ENCODE data around the gene VWA8. TPM values are rescaled to one million over a fixed set of nuclear protein-coding genes. Genes with fewer than 3 reads are reported as not detected.
A peak's percentile ranks its signal among the peaks of the same experiment; 100 is the strongest.

VWA8 gene
- total RNA-seq, 1 donor from 2014 or later, result 9.8 TPM

GRCh38 chr13:41995946-41996345 is 35.0 kb upstream of the VWA8 start:
- no peak overlapping the region for H3K4me3 ChIP-seq (ENCODE audit: low read depth, low read length)
- TF ChIP-seq CTCF (conservative IDR thresholded peaks at IDR 0.05; ENCODE audit: low read depth, low read length), result no peak
- DNase-seq (ENCODE audit: low read depth), result peak; percentile 65

- no peak overlapping the region for H3K4me3 ChIP-seq (ENCODE audit: low read depth, low read length)
- TF ChIP-seq CTCF (conservative IDR thresholded peaks at IDR 0.05; ENCODE audit: low read depth, low read length), result no peak
- DNase-seq (ENCODE audit: low read depth), result no peak
Observed at GRCh38 chr13:41995336-41995735, 34.4 kb upstream of the VWA8 start.

- no peak for DNase-seq (ENCODE audit: low read depth)
- no peak for TF ChIP-seq CTCF (conservative IDR thresholded peaks at IDR 0.05; ENCODE audit: low read depth, low read length)
- no peak overlapping the region for H3K4me3 ChIP-seq (ENCODE audit: low read depth, low read length)
Observed at GRCh38 chr13:41994696-41995095, 33.8 kb upstream of the VWA8 start.

- H3K4me3 ChIP-seq (ENCODE audit: low read depth, low read length), result no peak overlapping the region
- DNase-seq (ENCODE audit: low read depth), result no peak
- TF ChIP-seq CTCF (conservative IDR thresholded peaks at IDR 0.05; ENCODE audit: low read depth, low read length), result no peak
Observed at GRCh38 chr13:41991936-41992335, 31.0 kb upstream of the VWA8 start.

- no peak for TF ChIP-seq CTCF (conservative IDR thresholded peaks at IDR 0.05; ENCODE audit: low read depth, low read length)
- H3K4me3 ChIP-seq (ENCODE audit: low read depth, low read length), result no peak overlapping the region
- no peak for DNase-seq (ENCODE audit: low read depth)
Observed at GRCh38 chr13:41988244-41988643, 27.3 kb upstream of the VWA8 start.

GRCh38 chr13:41985788-41986508 is 25.0 kb upstream of the VWA8 start:
- no peak overlapping the region for H3K4me3 ChIP-seq (ENCODE audit: low read depth, low read length)
- TF ChIP-seq CTCF (conservative IDR thresholded peaks at IDR 0.05; ENCODE audit: low read depth, low read length), result no peak
- DNase-seq (ENCODE audit: low read depth), result no peak
